Activated CD4-positive, alpha-beta T cell treated with anti-CD3 and anti-CD28 coated beads for 1 hour (primary cell): ENCODE data around the gene TIGD6.
"Not testable (repeated sequence)": the region's sequence is repeated elsewhere in the genome, so short reads cannot be mapped to it uniquely, and the experiment has no call there.

ENCODE experiments used
- DNase-seq: peaks from one replicate; pipeline ENCODE4 v3.0.0-alpha.2; 2020

The TIGD6 gene

DNA sequence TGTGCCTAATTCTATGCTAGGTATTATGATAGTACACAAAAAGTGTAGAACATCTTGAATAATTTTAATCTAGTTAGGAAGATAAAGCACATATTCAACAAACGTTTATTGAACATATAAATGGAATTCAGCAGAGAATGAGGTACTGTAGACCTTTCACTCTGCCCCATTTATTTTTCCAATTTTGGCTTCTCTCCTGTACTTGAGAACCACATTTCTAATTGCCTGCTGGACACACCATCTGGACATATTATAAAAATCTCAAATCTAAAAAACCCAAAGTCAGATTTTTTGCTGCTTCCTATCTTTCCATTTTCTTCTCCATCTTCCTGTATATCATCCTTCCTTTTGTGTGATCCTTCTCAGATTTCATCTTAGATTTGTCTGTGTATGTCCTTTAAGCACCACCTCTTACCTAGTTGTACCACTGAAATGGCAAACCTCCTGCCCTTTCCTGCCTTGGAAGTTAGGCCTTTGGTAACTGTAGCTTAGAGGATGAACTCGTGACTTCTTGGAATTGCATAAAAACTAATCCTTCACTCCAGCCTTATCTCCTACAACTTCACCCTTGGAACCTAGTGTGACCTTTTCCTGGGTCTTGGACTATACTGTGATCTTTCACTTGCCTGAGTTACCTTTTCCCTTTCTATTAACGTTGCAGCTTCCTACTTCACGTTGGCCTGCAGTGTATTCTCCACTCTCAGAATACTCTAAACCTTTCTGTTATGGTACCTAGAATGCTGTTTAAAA lies 31.1 kb downstream of the TIGD6 start:
- no peak for DNase-seq

DNA sequence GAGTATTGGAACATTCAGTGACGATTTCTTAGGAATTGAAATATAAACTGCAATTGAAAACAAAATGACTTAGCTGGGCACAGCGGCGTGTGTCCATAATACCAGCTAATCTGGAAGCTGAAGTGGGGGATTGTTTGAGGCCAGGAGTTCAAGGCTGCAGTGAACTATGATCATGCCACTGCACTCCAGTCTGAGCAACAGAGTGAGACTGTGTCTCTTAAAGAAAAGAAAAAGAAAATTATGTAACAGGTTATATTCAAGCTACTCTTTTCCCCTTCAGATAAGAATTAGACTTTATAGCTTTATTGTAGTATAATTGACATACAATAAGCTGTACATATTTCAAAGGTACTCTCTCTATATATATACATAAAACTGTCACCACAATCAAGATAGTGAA lies 33.5 kb downstream of the TIGD6 start:
- DNase-seq, result no peak

DNA sequence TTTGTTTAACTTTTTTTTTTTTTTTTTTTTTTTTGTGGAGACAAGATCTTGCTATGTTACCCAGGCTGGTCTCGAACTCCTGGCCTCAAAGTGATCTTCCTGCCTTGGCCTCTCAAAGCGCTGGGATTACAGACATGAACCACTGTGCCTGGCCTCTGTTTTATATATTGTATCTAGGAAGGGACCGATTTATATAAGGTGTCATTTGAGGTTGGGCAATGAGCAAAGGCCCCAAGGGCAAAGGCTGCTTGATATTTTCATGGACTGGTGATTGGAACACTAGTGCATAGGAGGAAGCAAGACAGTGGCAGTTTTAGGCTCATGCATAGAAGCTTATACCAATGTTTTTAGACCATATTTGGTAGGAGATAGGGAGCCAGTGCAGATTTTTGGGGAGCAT lies 36.7 kb downstream of the TIGD6 start:
- no peak for DNase-seq

DNA sequence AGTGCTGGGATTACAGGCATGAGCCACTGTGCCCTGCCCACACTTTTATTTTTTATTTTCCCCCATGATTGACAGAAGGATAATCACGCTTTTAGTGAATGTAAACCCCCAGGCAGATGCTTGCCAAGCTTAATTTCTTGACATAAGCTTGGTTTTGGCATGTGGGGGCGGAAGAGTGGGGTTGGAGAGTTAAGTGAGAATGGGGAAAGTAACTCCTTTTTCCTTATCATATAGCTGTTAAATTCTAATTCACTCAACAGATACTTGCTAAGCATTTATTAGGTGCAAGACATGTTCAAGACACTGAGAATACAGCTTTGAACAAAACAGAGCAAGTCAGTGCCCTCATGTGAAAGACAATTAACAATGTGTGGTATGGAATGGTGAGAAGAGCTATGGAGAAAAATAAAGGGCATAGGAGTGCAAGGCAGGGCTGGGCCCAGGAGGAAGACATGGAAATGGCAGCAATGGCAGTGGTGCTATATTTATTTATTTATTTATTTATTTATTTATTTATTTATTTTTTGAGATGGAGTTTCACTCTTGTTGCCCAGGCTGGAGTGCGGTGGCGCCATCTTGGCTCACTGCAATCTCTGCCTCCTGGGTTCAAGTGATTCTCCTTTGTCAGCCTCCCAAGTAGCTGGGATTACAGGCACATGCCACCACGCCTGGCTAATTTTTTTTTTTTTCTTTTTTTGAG lies 37.7 kb downstream of the TIGD6 start:
- DNase-seq, result no peak

DNA sequence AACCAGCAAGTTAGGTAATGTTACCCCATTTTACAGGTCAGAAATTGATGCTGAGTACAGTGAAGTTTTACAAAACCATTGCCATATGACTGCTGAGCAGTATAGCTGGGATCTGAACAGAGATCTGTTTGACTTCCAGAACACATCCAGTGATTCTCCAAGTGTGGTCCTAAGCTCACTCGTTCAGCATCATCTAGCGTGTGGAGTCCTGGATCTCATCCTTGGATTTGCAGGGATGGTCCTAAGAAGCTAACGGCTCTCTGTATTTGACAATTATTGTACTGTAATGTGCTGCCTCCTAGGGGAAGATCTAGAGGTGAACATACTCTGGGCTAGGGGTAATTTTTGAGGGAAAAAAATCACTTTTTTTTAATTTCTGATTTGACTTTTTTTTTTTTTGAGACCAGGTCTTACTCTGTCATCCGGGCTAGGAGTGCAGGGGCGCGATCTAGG lies 38.5 kb downstream of the TIGD6 start:
- no peak for DNase-seq

DNA sequence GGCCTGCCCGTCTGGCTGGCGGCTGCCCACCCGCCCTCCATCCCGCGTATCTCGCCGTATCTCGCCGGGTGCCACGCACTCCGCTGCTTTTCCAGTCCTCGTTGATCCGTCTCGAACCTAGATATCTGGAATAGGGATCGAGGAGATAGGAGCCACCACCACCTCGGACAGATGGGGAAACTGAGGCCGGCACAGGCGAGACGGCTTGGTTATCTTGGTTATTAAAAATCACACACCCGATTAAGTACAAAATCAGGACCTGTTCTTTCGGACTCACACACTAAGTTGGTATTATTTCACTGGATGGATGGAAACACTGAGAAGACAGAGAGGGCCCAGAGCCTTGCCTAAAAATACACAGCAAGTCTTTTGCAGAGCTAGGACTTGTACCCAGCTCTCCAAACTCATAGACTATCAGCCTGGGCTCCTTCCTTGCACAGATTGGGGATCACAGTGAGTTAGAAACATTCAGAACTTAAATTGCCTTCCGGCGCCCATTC lies 39.2 kb downstream of the TIGD6 start:
- no peak for DNase-seq

DNA sequence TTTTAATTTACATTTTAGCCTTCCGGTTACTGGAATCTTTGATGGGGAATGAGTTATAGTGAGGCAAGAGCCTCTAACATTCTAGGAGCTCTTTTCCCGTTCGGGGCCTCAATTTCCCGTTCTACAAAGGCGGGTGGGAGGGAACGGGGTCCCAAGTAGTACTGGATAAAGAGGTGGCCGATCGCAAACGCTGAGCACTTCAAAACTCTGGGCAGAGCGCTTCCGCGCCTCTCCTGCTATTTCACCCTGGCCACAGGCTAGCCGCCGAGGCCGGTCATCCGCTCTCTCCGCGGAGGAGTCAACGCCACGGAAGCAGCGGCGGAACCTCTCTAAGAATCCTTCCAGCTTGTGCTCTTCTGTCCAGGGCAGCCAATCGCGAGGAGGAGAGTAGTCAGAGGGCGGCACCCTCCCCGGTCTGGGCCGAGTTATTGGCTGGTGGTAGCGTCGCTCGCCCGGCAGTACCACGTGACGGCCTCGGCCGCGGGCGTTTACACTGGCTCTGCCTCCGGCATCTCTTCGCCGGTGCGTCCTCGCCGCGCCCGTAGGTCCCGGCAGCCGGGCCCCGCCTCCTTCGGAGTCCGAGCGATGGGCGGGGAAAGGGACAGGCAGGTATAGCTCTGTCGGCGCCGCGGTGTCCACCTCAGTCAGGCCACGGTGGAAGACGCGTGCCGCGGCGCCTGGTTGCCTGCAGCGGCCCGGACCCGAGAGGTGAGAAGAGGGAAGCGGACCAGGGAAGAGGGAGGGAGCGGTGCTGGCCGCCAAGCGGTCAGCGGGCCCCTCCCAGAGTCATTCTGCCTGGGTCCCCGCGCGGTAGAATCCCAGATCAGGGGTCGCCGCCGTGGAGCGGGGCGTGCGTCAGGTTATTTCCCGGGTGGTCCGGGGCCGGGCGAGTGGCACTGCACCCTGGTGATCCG lies 39.9 kb downstream of the TIGD6 start, which contains the start of gene SLC26A2:
TSS of gene SLC26A2 (plus strand) at position 487 of the 914 bp plus-strand sequence. CDS start 16,895 bp downstream, outside the sequence.
- DNase-seq, result peak; percentile 89

DNA sequence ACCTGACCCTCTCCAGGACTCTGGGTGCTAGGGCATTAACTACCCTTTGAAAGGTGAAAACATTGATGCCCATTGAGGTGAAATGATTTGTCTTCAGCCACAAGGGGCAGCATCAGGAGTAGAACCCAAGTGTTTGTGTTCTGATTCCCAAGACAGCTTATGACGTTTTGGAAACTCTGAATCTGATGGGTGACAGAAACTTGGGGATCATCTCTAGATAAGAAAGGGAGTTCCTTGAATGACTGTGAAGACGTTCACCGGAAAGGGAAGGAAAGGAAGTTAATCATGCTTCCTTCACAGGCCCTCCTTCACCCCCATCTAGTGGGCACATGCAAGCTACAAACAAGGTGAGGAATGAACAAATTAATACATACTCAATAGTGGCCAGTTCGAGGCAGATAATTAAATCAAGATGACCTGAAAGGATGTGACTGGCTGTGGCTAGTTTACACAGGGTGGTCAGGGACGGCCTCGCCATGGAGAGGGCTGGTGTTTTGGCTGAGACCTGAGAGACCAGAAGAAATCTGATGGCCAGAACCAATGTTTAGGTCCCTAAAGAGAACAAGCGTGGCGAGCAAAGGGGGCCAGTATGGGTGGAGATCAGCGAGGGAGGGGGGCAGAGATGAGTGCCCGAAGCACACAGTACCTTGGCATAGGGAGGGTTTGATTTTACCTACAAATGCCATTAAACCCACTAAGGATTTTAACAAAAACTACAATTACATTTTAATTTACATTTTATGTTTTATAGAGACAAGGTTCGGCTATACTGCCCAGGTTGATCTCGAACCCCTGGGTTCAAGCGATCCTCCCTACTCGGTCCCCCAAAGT lies 40.8 kb downstream of the TIGD6 start:
- peak; percentile 27 for DNase-seq

DNA sequence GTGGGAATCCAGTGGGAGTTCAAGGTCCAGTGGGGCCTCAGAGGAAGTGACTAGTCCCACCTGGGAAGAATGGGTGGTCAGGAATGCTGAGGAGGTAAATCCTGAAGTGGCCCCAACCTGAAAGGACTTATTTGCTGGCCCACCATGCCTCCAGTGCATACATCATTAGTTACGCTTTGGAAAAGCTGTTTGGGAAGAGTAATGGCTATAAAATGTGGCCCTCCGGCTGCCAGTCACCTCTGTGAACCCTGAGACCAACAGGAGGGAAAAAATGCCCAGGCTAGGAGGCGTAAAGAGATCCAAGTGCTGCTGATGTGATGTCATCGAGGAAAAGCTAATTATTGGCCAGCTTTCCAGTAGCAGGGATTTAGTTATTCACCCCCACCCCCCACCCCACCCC lies 42.6 kb downstream of the TIGD6 start:
- no peak for DNase-seq

DNA sequence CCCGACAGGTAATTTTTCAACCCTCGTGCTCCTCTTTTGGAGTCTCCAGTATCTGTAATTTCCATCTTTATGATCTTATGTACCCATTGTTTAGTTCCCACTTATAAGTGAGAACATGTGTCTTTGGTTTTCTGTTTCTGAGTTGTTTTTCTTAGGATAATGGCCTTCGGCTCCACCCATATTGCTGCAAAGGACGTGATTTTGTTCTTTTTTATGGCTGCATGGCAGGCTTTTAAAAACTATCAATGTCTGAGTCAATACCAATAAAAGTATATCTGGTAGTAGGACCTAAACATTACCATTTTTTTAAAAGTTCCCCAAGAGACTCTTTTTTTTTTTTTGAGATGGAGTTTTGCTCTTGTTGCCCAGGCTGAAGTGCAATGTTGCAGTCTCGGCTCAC lies 43.8 kb downstream of the TIGD6 start:
- DNase-seq, result no peak

DNA sequence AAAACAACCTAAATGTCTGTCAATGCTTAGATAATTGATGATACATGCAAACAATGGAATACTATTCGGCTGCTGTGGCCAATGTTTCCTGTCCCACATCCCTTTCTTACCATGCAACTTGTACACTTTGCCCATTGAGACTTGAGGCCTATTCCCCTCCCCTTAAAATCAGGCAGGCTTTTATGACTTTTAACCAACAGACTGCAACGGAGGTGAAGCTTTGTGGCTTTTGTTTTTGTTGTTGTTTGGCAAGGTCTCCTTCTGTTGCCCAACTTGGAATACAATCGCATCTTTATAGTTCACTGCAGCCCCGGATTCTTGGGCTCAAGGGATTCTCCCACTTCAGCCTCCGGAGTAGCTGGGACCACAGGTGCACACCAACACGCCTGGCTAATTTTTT lies 45.7 kb downstream of the TIGD6 start:
- no peak for DNase-seq

DNA sequence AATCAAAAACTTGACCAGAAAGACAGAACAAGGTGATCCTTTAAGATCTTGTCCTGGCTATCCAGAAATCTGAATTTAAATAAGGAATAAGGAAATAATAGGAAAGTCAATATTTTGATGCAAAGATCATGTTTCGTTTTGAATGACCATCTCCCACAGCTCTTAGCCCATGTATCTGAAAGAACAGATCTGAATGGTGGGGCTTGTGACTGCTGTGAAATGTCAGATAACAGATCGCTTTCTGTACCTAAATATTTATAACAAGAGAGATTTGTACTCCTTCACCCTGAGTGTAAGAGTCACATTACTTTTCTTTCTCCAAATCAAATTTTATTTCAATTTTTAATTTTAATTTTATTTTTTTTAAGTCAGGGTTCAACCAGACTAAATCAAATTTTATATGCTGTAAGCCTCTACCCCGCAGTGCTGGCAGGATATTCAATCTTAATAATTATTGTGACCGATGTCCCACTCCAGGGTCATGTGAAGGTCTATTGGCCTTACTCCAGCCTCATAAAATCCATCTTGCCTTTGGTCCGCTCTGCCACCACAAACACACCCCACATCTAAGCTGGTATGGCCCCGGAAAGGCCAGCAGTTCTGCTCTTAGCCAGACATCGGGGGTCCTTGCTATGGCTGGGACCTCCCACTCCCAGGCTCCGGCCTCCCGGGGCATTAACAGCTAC lies 46.9 kb downstream of the TIGD6 start:
- DNase-seq, result no peak

DNA sequence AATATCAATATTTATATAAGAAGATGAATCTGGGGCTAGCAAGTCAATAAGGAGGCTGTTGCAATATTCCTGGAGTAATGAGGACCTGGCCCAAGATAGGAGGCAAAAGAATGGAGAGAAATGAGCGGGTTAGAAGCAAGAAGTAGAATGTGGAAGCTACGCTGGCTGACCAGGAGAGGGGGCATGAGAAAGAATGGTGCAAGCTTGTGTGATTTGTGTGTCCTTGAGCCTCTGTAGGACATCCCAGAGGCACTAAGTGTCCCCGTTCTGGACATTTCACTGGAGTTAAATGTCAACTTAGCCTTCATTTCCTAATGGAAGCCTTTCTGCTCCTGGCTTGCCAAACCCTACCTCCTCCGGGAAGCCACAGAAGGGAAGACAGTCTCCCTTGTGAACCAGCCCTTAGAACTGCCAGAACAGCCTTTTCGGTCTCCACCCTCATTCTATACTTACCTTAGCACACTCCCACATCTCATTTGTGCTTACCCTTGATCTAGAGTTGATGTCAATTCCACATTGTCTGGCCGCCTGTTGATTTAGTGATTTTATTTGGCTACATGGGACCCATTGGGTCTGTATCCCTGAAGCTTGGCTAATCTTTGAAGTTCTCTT lies 49.2 kb downstream of the TIGD6 start:
- no peak for DNase-seq

DNA sequence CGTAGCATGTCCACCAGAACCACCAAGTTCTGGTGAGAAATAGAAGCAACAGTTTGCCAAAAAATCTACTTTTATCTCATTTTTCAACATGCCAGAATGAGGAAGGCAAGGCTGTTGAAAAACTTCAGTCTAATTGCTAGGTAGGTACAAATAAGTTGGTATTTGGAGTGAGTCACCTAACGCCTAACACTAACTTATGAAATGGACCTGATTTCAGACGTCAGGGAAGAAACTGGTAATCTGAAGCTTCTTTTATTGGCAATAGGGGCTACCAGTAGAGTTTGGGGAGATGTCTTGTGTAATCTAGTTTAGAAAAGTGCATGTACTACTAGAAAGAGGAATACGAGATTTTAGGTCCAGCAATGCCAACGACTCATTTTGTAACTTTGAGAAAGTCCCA lies 51.5 kb downstream of the TIGD6 start:
- DNase-seq, result no peak

DNA sequence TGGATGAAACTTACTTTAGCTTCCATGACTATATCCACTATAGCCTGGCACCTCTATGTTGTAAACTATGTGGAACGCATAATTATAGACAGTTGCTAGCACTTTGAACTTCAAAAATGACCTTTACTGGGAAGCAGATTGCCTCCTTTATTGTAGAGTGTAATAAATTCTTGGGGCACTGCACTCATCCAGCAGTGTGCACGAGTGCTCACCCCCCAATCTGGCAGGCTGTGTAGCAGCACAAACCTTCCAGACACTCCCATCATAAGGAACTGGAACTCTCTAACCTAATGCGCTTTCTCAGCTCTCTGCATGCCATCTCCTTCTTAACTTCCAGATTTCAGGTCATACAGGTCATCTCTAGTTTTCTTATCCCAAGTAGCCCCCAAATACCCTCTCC lies 54.3 kb downstream of the TIGD6 start:
- DNase-seq, result no peak

DNA sequence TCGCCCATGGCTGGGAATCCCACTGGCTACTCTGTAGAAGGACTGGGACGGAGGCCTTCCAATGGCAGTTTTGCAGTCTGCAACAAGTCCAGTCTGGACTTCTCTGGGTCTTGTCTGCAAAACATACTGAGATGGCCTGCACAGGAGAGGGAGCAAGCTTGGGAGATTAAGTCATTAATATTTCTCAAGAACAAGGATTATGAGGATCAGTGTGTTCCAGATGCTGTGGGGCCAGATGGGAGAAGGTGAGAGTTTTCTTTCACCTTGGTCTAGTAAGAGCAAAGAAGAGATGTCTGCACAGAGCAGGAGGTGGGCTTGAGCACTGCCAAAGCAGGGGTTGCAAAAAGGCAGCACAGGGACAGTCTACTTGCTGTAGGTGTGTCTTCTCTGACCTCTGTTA lies 55.8 kb downstream of the TIGD6 start, which contains the start of gene PDE6A:
TSS of gene PDE6A (minus strand) at position 128 of the 400 bp plus-strand sequence. CDS start at position 8, 120 bp downstream.
- no peak for DNase-seq

DNA sequence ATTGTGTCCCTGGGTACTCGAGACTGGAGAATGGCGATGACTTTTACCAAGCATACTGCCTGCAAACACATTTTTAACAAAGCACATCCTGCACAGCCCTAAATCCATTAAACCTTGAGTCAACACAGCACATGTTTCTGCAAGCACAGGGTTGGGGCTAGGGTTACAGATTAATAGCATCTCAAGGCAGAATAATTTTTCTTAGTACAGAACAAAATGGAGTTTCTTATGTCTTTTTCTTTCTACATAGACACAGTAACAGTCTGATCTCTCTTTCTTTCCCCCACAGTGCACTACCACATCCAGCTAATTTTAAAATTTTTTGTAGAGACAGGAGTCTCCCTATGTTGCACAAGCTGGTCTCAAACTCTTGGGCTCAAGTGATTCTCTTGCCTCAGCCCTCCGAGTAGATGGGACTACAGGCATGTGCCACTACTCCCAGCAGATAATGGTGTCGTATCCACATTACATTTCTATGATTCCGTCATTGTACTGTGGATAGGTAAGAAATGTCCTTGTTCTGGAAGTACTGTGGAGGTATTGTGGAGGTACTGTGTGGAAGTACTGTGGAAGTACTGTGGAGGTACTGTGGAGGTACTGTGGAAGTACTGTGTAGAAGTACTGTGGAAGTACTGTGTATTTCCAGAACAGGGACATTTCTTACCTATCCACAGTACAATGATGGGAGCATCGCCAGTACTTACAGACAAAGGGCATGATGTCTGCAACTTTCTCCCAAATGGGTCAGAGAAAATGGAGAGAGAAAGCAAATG lies 57.1 kb downstream of the TIGD6 start:
- DNase-seq, result not testable (repeated sequence)
